GM23338 (cell line): ENCODE results near the gene GPSM1. TPM values are rescaled to one million over a fixed set of nuclear protein-coding genes. Genes with fewer than 3 reads are reported as not detected.
"Not testable (repeated sequence)": the region's sequence is repeated elsewhere in the genome, so short reads cannot be mapped to it uniquely, and the experiment has no call there.

Experiments
- ATAC-seq: fragments of 200-7000 bp; cut with Tn5 transposase; 3 replicates; pipeline ENCODE4 v1.9.1; 2020
- DNase-seq: peaks from one replicate; pipeline ENCODE4 v3.0.0-alpha.2; 2015; ENCODE audit warnings: low spot score
- H2AFZ ChIP-seq: fragments of 200-600 bp; sonication (generic); 2 replicates; pipeline ENCODE4 v1.8.0; 2016; ENCODE audit warnings: antibody characterized with exemption, mild to moderate bottlenecking, moderate library complexity
- H3F3A ChIP-seq: fragments of 200-600 bp; sonication (generic); replicated peaks from 2 replicates; pipeline ENCODE4 v1.8.0; 2017; ENCODE audit warnings: antibody characterized with exemption, mixed run types, low read depth
- H3K27ac ChIP-seq: fragments of 200-600 bp; sonication (generic); 2 replicates; pipeline ENCODE4 v1.6.1; 2016; ENCODE audit warnings: low read depth
- H3K27me3 ChIP-seq: fragments of 200-600 bp; sonication (generic); 2 replicates; pipeline ENCODE4 v1.8.0; 2016; ENCODE audit warnings: mild to moderate bottlenecking, mixed run types, moderate library complexity; ENCODE audit not compliant: insufficient read depth
- H3K36me3 ChIP-seq: fragments of 200-600 bp; sonication (generic); 2 replicates; pipeline ENCODE4 v1.8.0; 2016; ENCODE audit warnings: mild to moderate bottlenecking; ENCODE audit not compliant: insufficient read depth
- H3K4me1 ChIP-seq: fragments of 200-600 bp; sonication (generic); 2 replicates; pipeline ENCODE4 v1.8.0; 2016; ENCODE audit warnings: mild to moderate bottlenecking, moderate library complexity; ENCODE audit not compliant: insufficient read depth
- H3K4me2 ChIP-seq: fragments of 200-600 bp; sonication (generic); 2 replicates; pipeline ENCODE4 v1.7.1; 2017; ENCODE audit warnings: mixed run types
- H3K4me3 ChIP-seq: fragments of 200-600 bp; sonication (generic); 2 replicates; pipeline ENCODE4 v1.6.1; 2016; ENCODE audit warnings: mixed run types
- H3K79me2 ChIP-seq: fragments of 200-600 bp; sonication (generic); replicated peaks from 2 replicates; pipeline ENCODE4 v1.8.0; 2017; ENCODE audit warnings: mild to moderate bottlenecking; ENCODE audit not compliant: insufficient read depth
- H3K9me2 ChIP-seq: fragments of 200-600 bp; sonication (generic); 2 replicates; pipeline ENCODE4 v1.8.0; 2017; ENCODE audit not compliant: insufficient read depth
- H4K20me1 ChIP-seq: fragments of 200-600 bp; sonication (generic); replicated peaks from 2 replicates; pipeline ENCODE4 v1.8.0; 2017; ENCODE audit warnings: mild to moderate bottlenecking; ENCODE audit not compliant: insufficient read depth
- H3K27ac Mint-ChIP-seq: 2 replicates; pipeline ENCODE4 v1.8.0; 2020; ENCODE audit warnings: inconsistent platforms, mild to moderate bottlenecking, moderate library complexity, mixed read lengths
- H3K27me3 Mint-ChIP-seq: 3 replicates; pipeline ENCODE4 v1.8.0; 2022; ENCODE audit warnings: low read depth, mild to moderate bottlenecking, moderate library complexity, mixed read lengths, inconsistent platforms; ENCODE audit not compliant: insufficient read depth, poor library complexity
- H3K36me3 Mint-ChIP-seq: 3 replicates; pipeline ENCODE4 v1.8.0; 2021; ENCODE audit warnings: low read depth, mild to moderate bottlenecking, inconsistent platforms, moderate library complexity, mixed read lengths
- H3K4me1 Mint-ChIP-seq: 3 replicates; pipeline ENCODE4 v1.8.0; 2020; ENCODE audit warnings: mild to moderate bottlenecking, inconsistent platforms, mixed read lengths
- H3K4me3 Mint-ChIP-seq: 3 replicates; pipeline ENCODE4 v1.8.0; 2021; ENCODE audit warnings: moderate library complexity, mild to moderate bottlenecking, inconsistent platforms, mixed read lengths
- H3K9me3 Mint-ChIP-seq: 3 replicates; pipeline ENCODE4 v1.8.0; 2020; ENCODE audit warnings: moderate library complexity, mild to moderate bottlenecking, inconsistent platforms, mixed read lengths
- CREB1 ChIP-seq: fragments of 250-450 bp; sonication (Bioruptor Pico); IDR thresholded peaks from 2 replicates; pipeline ENCODE4 v1.5.0; 2020; ENCODE audit warnings: low read depth, mild to moderate bottlenecking, moderate library complexity
- CTCF ChIP-seq, 2 experiments: fragments of 200-600 bp in 1 of 2; sonication (generic) in 1 of 2; conservative IDR thresholded peaks; 2 replicates each; pipeline versions ENCODE4 v1.5.1 to v1.6.1; 2016 to 2017; ENCODE audit warnings: antibody characterized with exemption in 2 of 2, low read depth in 2 of 2, mild to moderate bottlenecking in 2 of 2, moderate library complexity in 1 of 2
- ETS1 ChIP-seq: IDR thresholded peaks from 2 replicates; pipeline ENCODE4 v1.6.1; 2016; ENCODE audit warnings: antibody characterized with exemption
- EZH2 ChIP-seq: fragments of 200-600 bp; sonication (generic); IDR thresholded peaks from one replicate; pipeline ENCODE4 v1.8.0; 2017; ENCODE audit warnings: antibody characterized with exemption, mild to moderate bottlenecking, low read depth; ENCODE audit not compliant: unreplicated experiment
- EZH2phosphoT487 ChIP-seq: fragments of 200-600 bp; sonication (generic); IDR thresholded peaks from one replicate; pipeline ENCODE4 v1.8.1; 2018; ENCODE audit warnings: antibody characterized with exemption; ENCODE audit not compliant: unreplicated experiment
- JUNB ChIP-seq: IDR thresholded peaks from one replicate; pipeline ENCODE4 v1.6.1; 2016; ENCODE audit warnings: antibody characterized with exemption; ENCODE audit not compliant: unreplicated experiment
- NANOG ChIP-seq: IDR thresholded peaks from 2 replicates; pipeline ENCODE4 v1.6.1; 2016; ENCODE audit warnings: antibody characterized with exemption, borderline replicate concordance
- POLR2AphosphoS5 ChIP-seq: IDR thresholded peaks from 2 replicates; pipeline ENCODE4 v1.6.1; 2016; ENCODE audit warnings: antibody characterized with exemption, low read depth
- REST ChIP-seq: IDR thresholded peaks from one replicate; pipeline ENCODE4 v1.6.1; 2018; ENCODE audit warnings: antibody characterized with exemption; ENCODE audit not compliant: unreplicated experiment
- STAT1 ChIP-seq: IDR thresholded peaks from one replicate; pipeline ENCODE4 v1.6.1; 2016; ENCODE audit warnings: antibody characterized with exemption; ENCODE audit not compliant: unreplicated experiment
- ZNF114 ChIP-seq: fragments of 250-450 bp; sonication (Bioruptor Pico); IDR thresholded peaks from 2 replicates; pipeline ENCODE4 v1.5.0; 2020; ENCODE audit warnings: mild to moderate bottlenecking, moderate library complexity
- ZNF331 ChIP-seq: fragments of 250-450 bp; sonication (Bioruptor Pico); IDR thresholded peaks from 2 replicates; pipeline ENCODE4 v1.5.0; 2020; ENCODE audit warnings: low read depth, mild to moderate bottlenecking, moderate library complexity
- polyA plus RNA-seq: library from polyadenylated mRNA; unstranded; fragments of >200 nt; fragmentation: Nextera tagmentation; extraction: Ambion mirVana; gene quantifications from 2 replicates; pipeline ENCODE4 v1.2.1, GENCODE V29; 2016
- total RNA-seq: library from RNA; depleted of rRNA; stranded (reverse); fragments of >200 nt; shearing (Covaris generic); gene quantifications from 2 replicates; pipeline ENCODE4 v1.2.3, GENCODE V29; 2014

GPSM1 gene
- total and polyA plus RNA-seq, 2 experiments from 2014 or later: 4.8 to 23.2 TPM

- DNase-seq, H3K9me2 ChIP-seq, ATAC-seq, H3K4me1 ChIP-seq, H4K20me1 ChIP-seq, H3K4me2 ChIP-seq, H3K27ac Mint-ChIP-seq, H3K4me3 Mint-ChIP-seq, H3F3A ChIP-seq, H3K36me3 ChIP-seq, H2AFZ ChIP-seq, H3K27me3 ChIP-seq, H3K27ac ChIP-seq, H3K9me3 Mint-ChIP-seq, H3K4me1 Mint-ChIP-seq, H3K36me3 Mint-ChIP-seq, H3K79me2 ChIP-seq, H3K4me3 ChIP-seq: not testable (repeated sequence)
- peaks cover 14% of the 10 kb centered on the region for H3K27me3 Mint-ChIP-seq
These were observed 24.5 kb downstream of the GPSM1 start for GRCh38 chr9:136351868-136352267.

GRCh38 chr9:136352682-136353081, 25.3 kb downstream of the GPSM1 start:
- ATAC-seq: no peak
- TF ChIP-seq ZNF114: no peak
- no peak for TF ChIP-seq EZH2
- TF ChIP-seq EZH2phosphoT487: no peak
- TF ChIP-seq ZNF331 (CRISPR knock-in tag): no peak
- no peak for TF ChIP-seq NANOG
- no peak for TF ChIP-seq STAT1
- no peak for TF ChIP-seq JUNB
- TF ChIP-seq ETS1: no peak
- TF ChIP-seq CREB1 (CRISPR knock-in tag): no peak
- no peak for TF ChIP-seq REST
- no peak for TF ChIP-seq POLR2AphosphoS5
- no peak for TF ChIP-seq CTCF (conservative IDR thresholded peaks at IDR 0.05; ENCODE audit: low read depth in 2 of 2)

More at GRCh38 chr9:136352682-136353081, 25.3 kb downstream of the GPSM1 start:
- Histone ChIP-seq H3K36me3 (no peaks in the 10 kb centered on the region), H3K27ac (no peak overlapping the region), H3K79me2 (no peaks in the 10 kb centered on the region), H3K4me1 (no peaks in the 10 kb centered on the region), H3K9me2 (no peaks in the 10 kb centered on the region), H3K27me3 (no peaks in the 10 kb centered on the region), H2AFZ (no peak overlapping the region), H3K4me2 (no peak overlapping the region), H3F3A (no peaks in the 10 kb centered on the region), H4K20me1 (no peaks in the 10 kb centered on the region), H3K4me3 (no peak overlapping the region)
- Mint-ChIP-seq H3K4me1 (no peaks in the 10 kb centered on the region), H3K4me3 (no peak overlapping the region), H3K27ac (no peak overlapping the region), H3K9me3 (no peaks in the 10 kb centered on the region; the same call in 2 of the 3 replicates), H3K27me3 (peaks cover 12% of the 10 kb centered on the region), H3K36me3 (no peaks in the 10 kb centered on the region)
- no peak for DNase-seq
